ENCODE measurements around the gene FXN. TPM values are rescaled to one million over a fixed set of nuclear protein-coding genes. Genes with fewer than 3 reads are reported as not detected.

Gene FXN
- total RNA-seq, 4 donors from 2014 or later = 1.8 to 6.1 (median 3.9) TPM

DNA sequence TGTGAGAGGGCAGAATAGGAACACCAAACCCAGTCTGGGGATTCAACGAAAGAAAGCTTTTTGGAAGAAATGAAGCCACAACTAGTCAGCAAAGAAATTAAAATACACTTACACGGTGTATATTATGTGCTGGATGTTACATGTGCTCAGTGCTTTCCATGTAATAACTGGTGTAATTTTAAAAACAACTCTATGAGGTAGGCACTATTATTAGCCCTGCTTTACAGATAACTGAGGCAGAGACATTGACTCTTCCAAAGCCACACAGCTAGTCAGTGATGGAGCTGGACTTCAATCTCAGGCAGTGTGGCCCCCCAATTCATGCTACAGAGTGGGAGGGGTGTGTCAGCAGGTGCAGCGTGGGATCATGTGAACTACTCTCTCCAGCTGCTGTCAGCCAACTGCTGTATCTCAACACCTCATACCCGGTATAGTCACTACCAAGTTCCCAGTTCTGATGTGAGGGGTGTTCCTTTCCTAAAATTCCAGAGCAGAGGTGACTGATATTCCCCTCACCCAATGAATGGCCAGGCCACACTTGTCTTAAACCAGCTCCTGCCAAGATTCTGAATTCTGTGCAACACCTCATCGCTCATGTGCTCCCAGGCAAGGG lies 104.7 kb downstream of the FXN start:
- H3K27me3 ChIP-seq = no peaks in the 10 kb centered on the region
- peaks cover 0 to 21% (median 6%) of the 10 kb centered on the region in 3 donors for H3K4me1 ChIP-seq
- no peaks in the 10 kb centered on the region for H3K9me3 ChIP-seq
- intact Hi-C loops (cut with DNase I) = no loop called here
- no peak for DNase-seq
- TF ChIP-seq, protein P1, sequence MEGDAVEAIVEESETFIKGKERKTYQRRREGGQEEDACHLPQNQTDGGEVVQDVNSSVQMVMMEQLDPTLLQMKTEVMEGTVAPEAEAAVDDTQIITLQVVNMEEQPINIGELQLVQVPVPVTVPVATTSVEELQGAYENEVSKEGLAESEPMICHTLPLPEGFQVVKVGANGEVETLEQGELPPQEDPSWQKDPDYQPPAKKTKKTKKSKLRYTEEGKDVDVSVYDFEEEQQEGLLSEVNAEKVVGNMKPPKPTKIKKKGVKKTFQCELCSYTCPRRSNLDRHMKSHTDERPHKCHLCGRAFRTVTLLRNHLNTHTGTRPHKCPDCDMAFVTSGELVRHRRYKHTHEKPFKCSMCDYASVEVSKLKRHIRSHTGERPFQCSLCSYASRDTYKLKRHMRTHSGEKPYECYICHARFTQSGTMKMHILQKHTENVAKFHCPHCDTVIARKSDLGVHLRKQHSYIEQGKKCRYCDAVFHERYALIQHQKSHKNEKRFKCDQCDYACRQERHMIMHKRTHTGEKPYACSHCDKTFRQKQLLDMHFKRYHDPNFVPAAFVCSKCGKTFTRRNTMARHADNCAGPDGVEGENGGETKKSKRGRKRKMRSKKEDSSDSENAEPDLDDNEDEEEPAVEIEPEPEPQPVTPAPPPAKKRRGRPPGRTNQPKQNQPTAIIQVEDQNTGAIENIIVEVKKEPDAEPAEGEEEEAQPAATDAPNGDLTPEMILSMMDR (IDR thresholded peaks at IDR 0.05) = no peak
- no peak for TF ChIP-seq POLR2A (IDR thresholded peaks at IDR 0.05)
- no peak overlapping the region for H3K4me3 ChIP-seq
- no peak overlapping the region for H3K27ac ChIP-seq
- 90 to 100% methylated on average over 3 to 5 of the region's 5 CpGs for WGBS, 2 donors
- peaks cover 0 to 24% (median 0%) of the 10 kb centered on the region in 3 donors for H3K36me3 ChIP-seq

- no peaks in the 10 kb centered on the region for H3K27me3 ChIP-seq
- no peak for DNase-seq
- intact Hi-C loops (cut with DNase I) = no loop called here
- peak overlapping the region in 1 of 4 donors; percentile 23 for H3K27ac ChIP-seq
- H3K9me3 ChIP-seq = no peaks in the 10 kb centered on the region
- TF ChIP-seq, protein P1 (IDR thresholded peaks at IDR 0.05) = no peak
- no peak for TF ChIP-seq POLR2A (IDR thresholded peaks at IDR 0.05)
- no peak overlapping the region for H3K4me3 ChIP-seq
- peaks cover 0 to 21% (median 6%) of the 10 kb centered on the region in 3 donors for H3K4me1 ChIP-seq
- WGBS, 2 donors = 79 to 87% methylated on average over 4 to 5 of the region's 5 CpGs
- peaks cover 0 to 21% (median 0%) of the 10 kb centered on the region in 3 donors for H3K36me3 ChIP-seq
Observed at GRCh38 chr9:69141851-69142250, 106.3 kb downstream of the FXN start.

DNA sequence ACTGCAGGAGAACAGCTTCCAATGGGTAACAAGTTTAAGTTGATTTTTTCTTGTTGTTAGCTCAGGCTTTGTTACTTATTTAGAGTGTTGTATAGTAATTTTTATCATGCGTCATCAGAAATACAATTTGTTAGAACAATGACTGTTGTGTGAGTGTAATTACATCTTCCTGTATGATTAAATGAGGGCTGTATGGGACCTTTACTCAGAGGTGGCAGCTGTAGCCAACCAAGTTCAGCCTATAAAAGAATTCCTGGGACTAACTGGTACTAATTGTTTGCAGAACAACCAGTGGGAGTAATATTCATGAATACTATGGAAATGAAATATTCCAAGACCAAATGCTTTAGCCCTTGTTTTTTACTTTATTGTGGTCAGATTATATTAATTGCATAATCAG lies 107.7 kb downstream of the FXN start:
- WGBS, 2 donors = 72 to 80% methylated on average over 1 of the region's 1 CpG
- Histone ChIP-seq H3K4me3 (no peak overlapping the region), H3K36me3 (peaks cover 0 to 15% (median 0%) of the 10 kb centered on the region in 3 donors), H3K27me3 (no peaks in the 10 kb centered on the region), H3K4me1 (peaks cover 0 to 21% (median 6%) of the 10 kb centered on the region in 3 donors), H3K9me3 (no peaks in the 10 kb centered on the region), H3K27ac (no peak overlapping the region)
- no peak for DNase-seq
- intact Hi-C loops (cut with DNase I) = no loop called here
- TF ChIP-seq POLR2A (IDR thresholded peaks at IDR 0.05) = no peak
- TF ChIP-seq, protein P1 (IDR thresholded peaks at IDR 0.05) = no peak

GRCh38 chr9:69145144-69145715 lies 109.7 kb downstream of the FXN start:
- peaks cover 0 to 32% (median 6%) of the 10 kb centered on the region in 3 donors for H3K4me1 ChIP-seq
- H3K36me3 ChIP-seq = no peaks in the 10 kb centered on the region
- TF ChIP-seq, protein P1 (IDR thresholded peaks at IDR 0.05) = no peak
- TF ChIP-seq POLR2A (IDR thresholded peaks at IDR 0.05) = no peak
- DNase-seq = no peak
- no peaks in the 10 kb centered on the region for H3K27me3 ChIP-seq
- no peak overlapping the region for H3K4me3 ChIP-seq
- no peaks in the 10 kb centered on the region for H3K9me3 ChIP-seq
- intact Hi-C loops (cut with DNase I) = no loop called here
- H3K27ac ChIP-seq = no peak overlapping the region
- 72 to 84% methylated on average over 8 of the region's 8 CpGs for WGBS, 2 donors

- Histone ChIP-seq H3K4me1 (peaks cover 0 to 26% (median 3%) of the 10 kb centered on the region in 3 donors), H3K4me3 (no peak overlapping the region), H3K9me3 (no peaks in the 10 kb centered on the region), H3K36me3 (peaks cover 0 to 9% (median 0%) of the 10 kb centered on the region in 3 donors), H3K27me3 (no peaks in the 10 kb centered on the region), H3K27ac (no peak overlapping the region)
- TF ChIP-seq, protein P1 (IDR thresholded peaks at IDR 0.05) = no peak
- no peak for TF ChIP-seq POLR2A (IDR thresholded peaks at IDR 0.05)
- intact Hi-C loops (cut with DNase I) = no loop called here
- DNase-seq = no peak
- 73 to 83% methylated on average over 11 of the region's 11 CpGs for WGBS, 2 donors
Observed at GRCh38 chr9:69147041-69147834, 111.7 kb downstream of the FXN start.

All from esophagus squamous epithelium (tissue), 5 donors.